ENCODE results near the gene C9orf43. TPM values are rescaled to one million over a fixed set of nuclear protein-coding genes. Genes with fewer than 3 reads are reported as not detected.

The C9orf43 gene
- total and polyA plus RNA-seq, 10 of the 15 experiments (the other 5 are each of a cell fraction or from before 2014, with no cell fraction given), result 0.08 to 0.79 (median 0.55) TPM

GRCh38 chr9:113410207-113410864 is at the start of gene C9orf43, which contains the start of gene POLE3 (continued):
- TF ChIP-seq CUX1 (IDR thresholded peaks at IDR 0.05; ENCODE audit: insufficient replicate concordance, low read depth, low read length) (no peak), TBL1XR1 (IDR thresholded peaks at IDR 0.05; ENCODE audit: low read depth, low read length) (peak; percentile 30), SMAD1 (IDR thresholded peaks at IDR 0.05; ENCODE audit: low read depth, partially characterized antibody) (peak; percentile 51), POLR2A (IDR thresholded peaks at IDR 0.05; ENCODE audit: low read depth, low read length) (peak; percentile 90), DPF2 (IDR thresholded peaks at IDR 0.05) (peak; percentile 43; the same call in 1 of the 2 replicates), HCFC1 (IDR thresholded peaks at IDR 0.05; ENCODE audit: low read length) (peak; percentile 75), CBFB (IDR thresholded peaks at IDR 0.05; ENCODE audit: low read depth) (peak; percentile 73), ATF7 (IDR thresholded peaks at IDR 0.05; ENCODE audit: low read depth) (peak; percentile 66), RB1 (IDR thresholded peaks at IDR 0.05; ENCODE audit: borderline replicate concordance) (peak; percentile 71; the same call in 1 of the 2 replicates), ZNF207 (IDR thresholded peaks at IDR 0.05; ENCODE audit: borderline replicate concordance) (peak; percentile 89; the same call in 1 of the 2 replicates), PAX8 (IDR thresholded peaks at IDR 0.05) (no peak), SUPT20H (IDR thresholded peaks at IDR 0.05; ENCODE audit: borderline replicate concordance, control insufficient read depth, low read depth, low read length) (no peak), TAF1 (IDR thresholded peaks at IDR 0.05; ENCODE audit: borderline replicate concordance, low read depth, low read length) (peak; percentile 73), RBBP5 (conservative IDR thresholded peaks at IDR 0.05) (peak; percentile 92), SP1 (IDR thresholded peaks at IDR 0.05; ENCODE audit: low read depth, low read length) (peak; percentile 71), ETV6 (conservative IDR thresholded peaks at IDR 0.05 in 1 of 2, IDR thresholded peaks at IDR 0.05 in 1 of 2; ENCODE audit: borderline replicate concordance in 1 of 2, low read depth in 1 of 2) (no peak; a peak in 1 of 4 replicates), FOS (IDR thresholded peaks at IDR 0.05; ENCODE audit: borderline replicate concordance, extremely low read depth, insufficient read length) (no peak), MYB (IDR thresholded peaks at IDR 0.05; ENCODE audit: borderline replicate concordance, low read depth, low read length) (peak; percentile 78; the same call in 1 of the 2 replicates), WRNIP1 (IDR thresholded peaks at IDR 0.05; ENCODE audit: borderline replicate concordance, low read depth, low read length) (no peak), JUNB (IDR thresholded peaks at IDR 0.05) (peak; percentile 30; the same call in 1 of the 2 replicates), NR2C1 (IDR thresholded peaks at IDR 0.05) (peak; percentile 82)
- TF ChIP-seq, protein P1, sequence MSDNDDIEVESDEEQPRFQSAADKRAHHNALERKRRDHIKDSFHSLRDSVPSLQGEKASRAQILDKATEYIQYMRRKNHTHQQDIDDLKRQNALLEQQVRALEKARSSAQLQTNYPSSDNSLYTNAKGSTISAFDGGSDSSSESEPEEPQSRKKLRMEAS (IDR thresholded peaks at IDR 0.05; ENCODE audit: low read depth, low read length), result peak; percentile 90
- TF ChIP-seq, protein P2, sequence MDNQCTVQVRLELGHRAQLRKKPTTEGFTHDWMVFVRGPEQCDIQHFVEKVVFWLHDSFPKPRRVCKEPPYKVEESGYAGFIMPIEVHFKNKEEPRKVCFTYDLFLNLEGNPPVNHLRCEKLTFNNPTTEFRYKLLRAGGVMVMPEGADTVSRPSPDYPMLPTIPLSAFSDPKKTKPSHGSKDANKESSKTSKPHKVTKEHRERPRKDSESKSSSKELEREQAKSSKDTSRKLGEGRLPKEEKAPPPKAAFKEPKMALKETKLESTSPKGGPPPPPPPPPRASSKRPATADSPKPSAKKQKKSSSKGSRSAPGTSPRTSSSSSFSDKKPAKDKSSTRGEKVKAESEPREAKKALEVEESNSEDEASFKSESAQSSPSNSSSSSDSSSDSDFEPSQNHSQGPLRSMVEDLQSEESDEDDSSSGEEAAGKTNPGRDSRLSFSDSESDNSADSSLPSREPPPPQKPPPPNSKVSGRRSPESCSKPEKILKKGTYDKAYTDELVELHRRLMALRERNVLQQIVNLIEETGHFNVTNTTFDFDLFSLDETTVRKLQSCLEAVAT (IDR thresholded peaks at IDR 0.05), result 0 out of 2 replicates have a peak, but pooled peaks have one; percentile 78
- TF ChIP-seq, protein P3, sequence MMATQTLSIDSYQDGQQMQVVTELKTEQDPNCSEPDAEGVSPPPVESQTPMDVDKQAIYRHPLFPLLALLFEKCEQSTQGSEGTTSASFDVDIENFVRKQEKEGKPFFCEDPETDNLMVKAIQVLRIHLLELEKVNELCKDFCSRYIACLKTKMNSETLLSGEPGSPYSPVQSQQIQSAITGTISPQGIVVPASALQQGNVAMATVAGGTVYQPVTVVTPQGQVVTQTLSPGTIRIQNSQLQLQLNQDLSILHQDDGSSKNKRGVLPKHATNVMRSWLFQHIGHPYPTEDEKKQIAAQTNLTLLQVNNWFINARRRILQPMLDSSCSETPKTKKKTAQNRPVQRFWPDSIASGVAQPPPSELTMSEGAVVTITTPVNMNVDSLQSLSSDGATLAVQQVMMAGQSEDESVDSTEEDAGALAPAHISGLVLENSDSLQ (IDR thresholded peaks at IDR 0.05), result peak; percentile 24; the same call in 1 of the 2 replicates
